Coronary artery (tissue), 2 donors: ENCODE results near the gene LMTK2.

Source experiments
- DNase-seq: peaks from one replicate; pipeline ENCODE4 v3.0.0-alpha.2; 2017; ENCODE audit warnings: low spot score
- H3K27ac ChIP-seq, 2 donors: fragments of 200-600 bp; sonication (generic); one replicate each; pipeline ENCODE4 v1.5.1; 2016 to 2019
- H3K4me3 ChIP-seq: fragments of 200-600 bp; sonication (generic); 2 replicates; pipeline ENCODE4 v1.5.1; 2016; ENCODE audit warnings: mild to moderate bottlenecking, moderate library complexity
- TF ChIP-seq, protein P1 (sequence below): fragments of 200-600 bp; sonication (generic); IDR thresholded peaks from one replicate; pipeline ENCODE4 v1.5.1; 2019; ENCODE audit warnings: antibody characterized with exemption

Gene LMTK2

GRCh38 chr7:98228801-98229200 lies 122.1 kb downstream of the LMTK2 start:
- Histone ChIP-seq H3K4me3 (no peak overlapping the region), H3K27ac (no peak overlapping the region)
- TF ChIP-seq, protein P1, sequence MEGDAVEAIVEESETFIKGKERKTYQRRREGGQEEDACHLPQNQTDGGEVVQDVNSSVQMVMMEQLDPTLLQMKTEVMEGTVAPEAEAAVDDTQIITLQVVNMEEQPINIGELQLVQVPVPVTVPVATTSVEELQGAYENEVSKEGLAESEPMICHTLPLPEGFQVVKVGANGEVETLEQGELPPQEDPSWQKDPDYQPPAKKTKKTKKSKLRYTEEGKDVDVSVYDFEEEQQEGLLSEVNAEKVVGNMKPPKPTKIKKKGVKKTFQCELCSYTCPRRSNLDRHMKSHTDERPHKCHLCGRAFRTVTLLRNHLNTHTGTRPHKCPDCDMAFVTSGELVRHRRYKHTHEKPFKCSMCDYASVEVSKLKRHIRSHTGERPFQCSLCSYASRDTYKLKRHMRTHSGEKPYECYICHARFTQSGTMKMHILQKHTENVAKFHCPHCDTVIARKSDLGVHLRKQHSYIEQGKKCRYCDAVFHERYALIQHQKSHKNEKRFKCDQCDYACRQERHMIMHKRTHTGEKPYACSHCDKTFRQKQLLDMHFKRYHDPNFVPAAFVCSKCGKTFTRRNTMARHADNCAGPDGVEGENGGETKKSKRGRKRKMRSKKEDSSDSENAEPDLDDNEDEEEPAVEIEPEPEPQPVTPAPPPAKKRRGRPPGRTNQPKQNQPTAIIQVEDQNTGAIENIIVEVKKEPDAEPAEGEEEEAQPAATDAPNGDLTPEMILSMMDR = no peak
- DNase-seq = no peak

- TF ChIP-seq, protein P1 = no peak
- no peak overlapping the region for H3K4me3 ChIP-seq
- H3K27ac ChIP-seq = no peak overlapping the region
- DNase-seq = no peak
Measured at GRCh38 chr7:98229441-98229840, 122.8 kb downstream of the LMTK2 start.

DNA sequence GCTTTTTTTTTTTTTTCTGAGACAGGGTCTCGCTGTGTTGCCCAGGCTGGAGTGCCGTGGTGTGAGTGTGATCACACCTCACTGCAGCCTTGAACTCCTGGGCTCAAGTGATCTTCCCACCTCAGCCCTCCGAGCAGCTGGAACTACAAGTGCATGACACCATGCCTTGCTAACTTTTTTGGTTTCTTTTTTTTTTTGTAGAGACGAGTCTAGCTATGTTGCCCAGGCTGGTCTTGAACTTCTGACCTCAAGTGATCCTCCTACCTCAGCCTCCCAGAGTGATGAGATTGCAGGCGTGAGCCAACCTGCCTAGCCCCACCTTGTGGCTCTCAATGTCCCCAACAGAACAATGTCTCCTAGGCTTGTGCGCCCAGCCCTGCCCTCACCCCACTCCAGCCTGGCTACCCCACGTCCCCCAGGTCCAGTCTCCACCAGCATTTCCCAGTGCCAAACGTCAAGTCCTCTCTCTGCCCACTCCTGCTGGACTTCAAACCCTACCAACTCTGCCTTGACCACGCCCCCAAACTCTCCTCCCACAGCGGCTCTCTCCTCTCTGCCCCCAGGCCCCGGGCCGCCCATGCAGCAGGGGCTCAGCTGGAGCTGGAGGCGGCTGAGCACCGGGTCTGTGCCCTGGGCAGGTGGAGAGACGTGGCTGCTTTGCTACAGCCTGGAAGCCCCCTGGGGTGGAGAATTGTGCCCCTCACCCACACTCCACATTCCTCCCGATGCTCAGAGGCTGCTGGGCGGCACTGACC lies 123.5 kb downstream of the LMTK2 start:
- H3K27ac ChIP-seq = no peak overlapping the region
- H3K4me3 ChIP-seq = no peak overlapping the region
- TF ChIP-seq, protein P1 = no peak
- no peak for DNase-seq

DNA sequence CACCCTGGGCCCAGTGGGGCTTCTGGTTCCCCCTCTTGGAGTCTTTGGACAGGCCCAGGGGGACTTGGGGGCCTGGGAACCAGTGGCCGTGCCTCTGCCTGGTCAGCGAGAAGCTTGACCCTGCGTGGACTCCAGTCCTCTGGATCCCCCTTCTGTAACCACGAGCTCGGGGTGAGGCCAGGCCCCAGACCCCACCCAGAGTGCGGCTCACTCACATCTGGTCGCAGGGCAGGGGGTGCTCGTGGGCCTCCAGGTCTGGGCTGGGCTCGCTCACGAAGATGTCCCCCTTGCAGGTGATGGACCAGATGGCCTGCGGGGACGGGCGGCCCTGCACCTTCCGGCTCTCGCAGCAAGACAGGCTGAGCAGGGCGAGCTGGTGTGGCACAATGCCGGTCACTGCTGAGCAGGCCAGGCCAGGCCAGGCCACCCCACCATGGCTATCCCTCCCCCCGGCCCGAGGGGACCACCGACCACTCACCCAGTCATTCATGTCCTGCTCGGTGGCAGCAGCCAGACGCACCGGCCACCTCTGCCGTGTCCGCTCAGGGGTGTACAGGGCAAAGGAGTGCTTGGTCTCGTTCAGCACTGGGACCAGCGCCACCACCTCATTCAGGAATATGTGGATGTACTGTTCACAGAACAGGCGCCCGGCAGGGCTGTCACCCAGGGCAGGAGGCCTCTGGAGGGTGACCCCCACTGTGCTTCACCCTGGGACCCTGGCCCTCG lies 124.2 kb downstream of the LMTK2 start:
- Histone ChIP-seq H3K27ac (no peak overlapping the region), H3K4me3 (no peak overlapping the region)
- TF ChIP-seq, protein P1 = no peak
- DNase-seq = no peak

DNA sequence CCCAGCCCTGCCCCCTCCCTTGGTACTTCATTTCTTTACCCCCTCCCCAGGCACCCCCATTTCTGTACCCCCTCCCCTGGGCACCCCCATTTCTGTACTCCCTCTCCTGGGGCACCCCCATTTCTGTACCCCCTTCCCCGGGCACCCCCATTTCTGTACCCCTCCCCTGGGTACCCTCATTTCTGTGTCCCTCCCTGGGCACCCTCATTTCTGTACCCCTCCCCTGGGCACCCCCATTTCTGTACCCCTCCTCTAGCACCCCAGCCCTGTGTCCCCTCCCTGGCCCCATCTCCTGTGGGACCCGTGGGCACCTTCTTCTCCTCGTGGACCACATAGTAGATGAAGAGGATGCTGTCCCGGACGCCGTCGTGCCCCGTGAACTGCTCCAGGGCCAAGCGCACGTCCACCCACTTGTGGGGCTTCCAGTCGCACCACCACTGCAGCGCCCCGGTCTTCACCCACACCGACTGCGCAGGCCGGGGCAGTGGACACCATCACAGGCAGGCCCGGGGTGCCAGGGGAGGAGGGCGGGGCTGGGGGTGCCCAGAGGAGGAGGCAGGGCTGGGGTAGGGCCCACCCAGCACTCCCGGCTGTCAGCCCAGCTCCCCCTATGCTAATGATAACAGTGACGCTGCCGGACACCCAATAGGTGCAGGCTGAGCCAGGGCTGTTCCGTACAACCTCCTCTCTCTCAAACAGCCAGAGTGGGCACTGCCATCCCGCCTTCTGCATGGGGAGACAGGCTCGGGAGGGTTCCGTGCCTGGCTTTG lies 125.0 kb downstream of the LMTK2 start:
- TF ChIP-seq, protein P1 = no peak
- no peak overlapping the region for H3K4me3 ChIP-seq
- no peak overlapping the region for H3K27ac ChIP-seq
- DNase-seq = no peak

- Histone ChIP-seq H3K4me3 (no peak overlapping the region), H3K27ac (no peak overlapping the region)
- DNase-seq = no peak
- TF ChIP-seq, protein P1 = no peak
Measured at GRCh38 chr7:98232263-98232585, 125.6 kb downstream of the LMTK2 start.
